BLaER1 (cell line): Measurements from ENCODE around the gene NPIPB8.
"Not testable (repeated sequence)": the region's sequence is repeated elsewhere in the genome, so short reads cannot be mapped to it uniquely, and the experiment has no call there.

ENCODE experiments used
- H3K27ac ChIP-seq: shearing (Covaris generic); formaldehyde crosslinking; 2 replicates; pipeline ENCODE4 v1.8.1; 2022
- H3K27me3 ChIP-seq: shearing (Covaris generic); formaldehyde crosslinking; 2 replicates; pipeline ENCODE4 v1.8.1; 2022
- H3K36me3 ChIP-seq: shearing (Covaris generic); formaldehyde crosslinking; 2 replicates; pipeline ENCODE4 v1.8.1; 2022
- H3K4me1 ChIP-seq: shearing (Covaris generic); formaldehyde crosslinking; 2 replicates; pipeline ENCODE4 v1.8.1; 2022
- H3K4me2 ChIP-seq: shearing (Covaris generic); formaldehyde crosslinking; 2 replicates; pipeline ENCODE4 v1.8.1; 2022
- H3K4me3 ChIP-seq: shearing (Covaris generic); formaldehyde crosslinking; 2 replicates; pipeline ENCODE4 v1.8.1; 2022
- H3K9ac ChIP-seq: shearing (Covaris generic); formaldehyde crosslinking; 2 replicates; pipeline ENCODE4 v1.8.1; 2022
- H3K9me3 ChIP-seq: shearing (Covaris generic); formaldehyde crosslinking; 2 replicates; pipeline ENCODE4 v1.8.1; 2022
- H4K20me1 ChIP-seq: shearing (Covaris generic); formaldehyde crosslinking; 2 replicates; pipeline ENCODE4 v1.8.1; 2022

NPIPB8 gene

DNA sequence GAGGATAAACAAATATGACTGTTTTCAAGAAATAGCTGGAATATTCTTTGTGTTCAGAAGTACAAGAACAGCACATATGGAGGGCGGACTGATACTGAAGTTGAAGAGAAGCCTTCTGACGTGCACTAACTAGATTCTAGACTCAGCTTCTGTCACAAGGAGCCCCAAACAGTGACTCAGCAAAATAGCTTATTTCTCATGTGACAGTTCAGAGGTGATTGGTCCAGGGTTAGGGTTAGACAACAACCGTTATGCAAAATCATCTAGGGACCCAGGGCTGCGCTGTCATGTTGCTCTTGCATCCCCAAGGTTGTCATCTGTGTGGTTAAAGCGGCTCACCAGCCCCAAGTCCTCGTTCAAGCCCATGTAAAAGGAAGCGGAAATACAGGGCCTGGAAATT lies 29.6 kb downstream of the NPIPB8 start:
- not testable (repeated sequence) for H3K9ac ChIP-seq, H3K27me3 ChIP-seq, H3K9me3 ChIP-seq, H3K27ac ChIP-seq, H3K36me3 ChIP-seq, H3K4me1 ChIP-seq, H3K4me3 ChIP-seq, H3K4me2 ChIP-seq, H4K20me1 ChIP-seq

DNA sequence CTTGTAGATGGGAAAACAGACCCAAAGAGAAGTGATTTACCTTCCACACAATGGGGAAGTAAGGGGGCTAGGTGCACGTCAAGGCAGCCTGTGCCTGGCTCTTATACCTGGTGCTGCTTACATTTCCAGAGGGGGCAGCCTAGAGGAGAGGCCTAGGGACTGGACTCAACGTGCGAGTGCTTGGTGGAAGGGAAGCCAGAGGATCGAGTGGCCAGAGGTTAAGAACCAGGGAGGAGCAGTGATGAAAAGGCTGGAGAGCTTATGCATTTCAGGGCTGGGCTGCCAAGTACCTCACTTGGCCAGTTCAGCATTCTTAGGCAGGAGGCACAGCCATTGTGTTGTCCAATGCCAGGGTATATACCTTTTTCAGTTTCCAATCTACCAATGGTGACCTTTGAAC lies 30.3 kb downstream of the NPIPB8 start:
- H3K27ac ChIP-seq, H3K9ac ChIP-seq, H3K36me3 ChIP-seq, H3K4me1 ChIP-seq, H3K9me3 ChIP-seq, H3K27me3 ChIP-seq, H3K4me3 ChIP-seq, H4K20me1 ChIP-seq, H3K4me2 ChIP-seq: not testable (repeated sequence)

DNA sequence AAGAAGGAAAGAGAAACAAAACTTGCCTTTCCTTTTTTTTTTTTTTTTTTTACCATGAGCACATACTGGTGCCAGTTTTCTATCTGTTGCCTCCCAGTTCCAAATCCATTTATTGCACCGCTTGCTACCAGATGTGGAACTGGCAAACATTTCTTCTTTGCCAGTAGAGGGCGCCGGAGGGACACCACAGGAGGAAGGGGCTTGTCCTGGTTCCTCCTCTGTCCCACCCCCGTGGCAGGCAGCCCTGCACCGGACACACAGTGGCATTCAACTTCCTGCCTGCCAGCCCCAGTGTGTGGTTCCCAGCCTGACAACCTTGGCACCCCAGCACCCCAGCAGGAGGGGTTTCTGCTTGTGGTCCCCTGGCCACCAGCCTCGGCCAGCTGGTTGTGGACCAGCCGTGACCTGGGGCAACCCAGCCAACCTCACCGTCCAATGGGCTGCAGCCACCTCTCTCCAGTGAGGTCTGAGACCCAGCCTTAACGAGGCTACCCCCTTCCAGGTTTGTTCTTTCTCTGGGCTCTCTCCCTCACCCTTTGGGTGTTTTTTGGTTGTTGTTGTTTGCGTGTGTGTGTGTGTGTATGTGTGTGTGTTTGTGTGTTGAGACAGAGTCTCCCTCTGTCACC lies 50.6 kb downstream of the NPIPB8 start:
- H3K4me2 ChIP-seq: 0 out of 2 replicates have a peak overlapping the region, but pooled peaks have one; percentile 28
- not testable (repeated sequence) for H3K4me3 ChIP-seq, H3K9me3 ChIP-seq, H3K4me1 ChIP-seq, H3K27me3 ChIP-seq, H3K27ac ChIP-seq, H3K36me3 ChIP-seq, H4K20me1 ChIP-seq, H3K9ac ChIP-seq

DNA sequence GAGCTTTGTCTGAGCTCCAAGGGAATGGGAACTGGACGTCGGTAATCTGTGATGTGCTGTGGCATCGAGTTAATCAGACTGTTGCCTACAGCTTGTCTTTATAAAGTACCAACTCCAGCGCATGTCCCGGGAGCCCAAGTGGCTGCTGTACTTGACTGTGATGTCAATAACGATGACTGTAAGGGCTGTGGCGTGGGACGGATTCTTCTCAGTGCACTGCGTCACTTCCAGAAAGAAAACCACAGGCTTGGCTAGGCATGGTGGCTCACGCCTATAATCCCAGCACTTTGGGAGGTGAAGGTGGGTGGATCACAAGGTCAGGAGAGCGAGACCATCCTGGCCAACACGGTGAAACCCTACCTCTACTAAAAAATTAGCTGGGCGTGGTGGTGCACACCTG lies 51.6 kb downstream of the NPIPB8 start:
- H3K4me2 ChIP-seq, H3K9me3 ChIP-seq, H3K27ac ChIP-seq, H3K9ac ChIP-seq, H3K36me3 ChIP-seq, H3K27me3 ChIP-seq, H3K4me1 ChIP-seq, H4K20me1 ChIP-seq, H3K4me3 ChIP-seq: not testable (repeated sequence)

DNA sequence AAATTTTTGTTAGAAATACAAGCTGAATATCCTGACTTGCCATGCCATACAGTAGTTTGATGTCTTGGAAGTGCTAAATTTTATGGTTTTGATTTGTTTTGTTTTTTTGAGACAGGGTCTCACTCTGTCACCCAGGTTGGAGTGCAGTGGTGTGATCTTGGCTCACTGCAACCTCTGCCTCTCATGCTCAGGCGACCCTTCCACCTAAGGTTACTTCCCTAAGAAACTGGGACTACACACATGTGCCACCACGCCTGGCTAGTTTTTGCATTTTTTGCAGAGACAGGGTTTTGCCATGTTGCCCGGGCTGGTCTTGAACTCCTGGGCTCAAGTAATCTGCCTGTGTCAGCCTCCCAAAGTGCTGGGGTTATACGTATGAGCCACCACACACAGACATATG lies 53.9 kb downstream of the NPIPB8 start:
- not testable (repeated sequence) for H3K9me3 ChIP-seq, H3K4me2 ChIP-seq, H3K9ac ChIP-seq, H3K4me3 ChIP-seq, H4K20me1 ChIP-seq, H3K27ac ChIP-seq, H3K36me3 ChIP-seq, H3K27me3 ChIP-seq, H3K4me1 ChIP-seq

DNA sequence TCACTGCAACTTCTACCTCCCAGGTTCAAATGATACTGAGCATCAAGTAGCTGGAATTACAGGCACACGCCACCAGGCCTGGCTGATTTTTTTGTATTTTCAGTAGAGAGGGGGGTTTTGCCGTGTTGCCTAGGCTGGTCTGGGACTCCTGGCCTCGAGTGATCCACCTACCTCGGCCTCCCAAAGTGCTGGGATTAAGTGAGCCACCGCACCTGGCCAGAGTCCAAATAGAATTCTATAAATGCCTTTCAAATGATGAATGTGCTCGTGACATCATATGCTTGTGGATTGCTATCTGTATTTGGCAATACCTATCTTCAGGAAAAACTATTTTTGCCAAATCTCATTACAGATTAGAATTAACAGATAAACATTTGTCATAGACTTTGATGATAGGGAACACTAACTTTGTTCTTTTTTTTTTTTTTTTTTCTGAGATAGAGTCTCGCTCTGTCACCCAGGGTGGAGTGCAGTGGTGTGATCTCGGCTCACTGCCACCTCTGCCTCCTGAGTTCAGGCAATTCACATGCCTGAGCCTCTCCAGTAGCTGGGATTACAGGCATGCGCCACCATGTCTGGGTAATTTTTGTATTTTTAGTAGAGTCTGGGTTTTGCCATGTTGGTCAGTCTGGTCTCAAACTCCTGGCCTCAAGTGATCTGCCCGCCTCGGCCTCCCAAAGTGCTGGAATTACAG lies 55.5 kb downstream of the NPIPB8 start:
- not testable (repeated sequence) for H3K27me3 ChIP-seq, H3K9me3 ChIP-seq, H3K9ac ChIP-seq, H4K20me1 ChIP-seq, H3K4me1 ChIP-seq, H3K36me3 ChIP-seq, H3K27ac ChIP-seq, H3K4me3 ChIP-seq, H3K4me2 ChIP-seq

DNA sequence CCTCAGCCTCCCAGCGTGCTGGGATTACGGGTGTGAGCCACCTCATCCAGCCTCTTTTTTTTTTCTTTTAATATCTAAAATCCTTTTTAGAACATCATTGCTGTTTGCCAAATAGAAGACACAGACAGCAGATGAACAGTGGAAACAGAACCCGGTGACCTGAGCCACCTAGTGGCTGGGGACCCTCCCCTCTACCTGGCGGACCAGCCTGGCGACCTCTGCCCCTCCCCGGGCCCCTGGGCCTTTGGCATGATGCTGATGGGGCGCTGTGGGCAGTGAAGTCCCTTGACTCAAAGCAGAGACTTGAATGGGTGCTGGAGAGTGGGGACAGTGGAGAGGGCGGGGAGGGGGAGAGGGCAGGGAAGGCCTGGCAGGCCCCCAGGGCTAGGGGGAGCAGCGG lies 61.9 kb downstream of the NPIPB8 start:
- not testable (repeated sequence) for H3K9me3 ChIP-seq, H3K4me3 ChIP-seq, H3K9ac ChIP-seq, H3K4me1 ChIP-seq, H3K36me3 ChIP-seq, H3K27me3 ChIP-seq, H3K27ac ChIP-seq, H3K4me2 ChIP-seq, H4K20me1 ChIP-seq

DNA sequence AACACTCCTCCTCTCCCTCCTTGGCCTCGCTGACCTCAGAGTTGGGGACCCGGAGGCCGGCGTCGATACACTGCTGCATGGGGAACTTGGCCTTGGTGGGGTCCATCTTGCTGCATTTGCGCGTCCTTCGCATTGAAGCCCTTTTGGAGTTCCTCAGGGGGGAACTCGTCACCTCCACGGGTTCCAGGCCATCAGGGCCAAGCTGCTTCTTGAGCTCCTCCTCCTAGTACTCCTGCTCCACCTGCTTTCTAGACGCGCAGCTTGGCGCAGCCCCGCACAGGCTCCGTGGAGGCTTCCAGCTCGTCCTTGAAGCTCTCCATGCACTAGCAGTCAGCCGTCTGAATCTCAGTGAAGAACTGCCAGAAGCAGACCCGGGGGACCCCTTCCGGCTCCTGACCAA lies 62.5 kb downstream of the NPIPB8 start:
- not testable (repeated sequence) for H3K9me3 ChIP-seq, H3K36me3 ChIP-seq, H4K20me1 ChIP-seq, H3K4me1 ChIP-seq, H3K4me3 ChIP-seq, H3K27me3 ChIP-seq
- Histone ChIP-seq H3K27ac (peak overlapping the region; percentile 56; the same call in 1 of the 2 replicates), H3K9ac (0 out of 2 replicates have a peak overlapping the region, but pooled peaks have one; percentile 20), H3K4me2 (peak overlapping the region; percentile 66)

DNA sequence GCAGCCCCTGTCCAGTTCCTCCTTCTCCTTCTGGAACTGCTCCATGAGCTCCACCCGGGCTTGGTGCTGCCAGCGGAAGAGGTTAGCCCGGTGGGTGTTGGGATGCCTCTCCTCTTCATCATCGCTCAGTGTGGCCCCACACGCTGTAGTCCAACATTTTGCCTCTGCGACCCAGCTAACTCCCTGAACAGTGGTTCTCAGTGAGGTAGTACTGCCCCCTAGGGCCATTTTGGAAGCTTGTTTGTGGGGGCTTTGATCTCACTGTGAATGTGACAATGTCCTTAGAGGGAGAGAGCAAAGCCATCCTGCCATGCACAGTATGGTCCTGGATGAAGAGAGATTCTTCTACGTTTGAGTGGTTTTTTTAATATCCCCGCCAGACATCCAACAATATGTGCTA lies 63.5 kb downstream of the NPIPB8 start:
- H3K27me3 ChIP-seq, H4K20me1 ChIP-seq, H3K27ac ChIP-seq, H3K9me3 ChIP-seq, H3K4me3 ChIP-seq, H3K9ac ChIP-seq, H3K4me2 ChIP-seq, H3K4me1 ChIP-seq, H3K36me3 ChIP-seq: not testable (repeated sequence)

DNA sequence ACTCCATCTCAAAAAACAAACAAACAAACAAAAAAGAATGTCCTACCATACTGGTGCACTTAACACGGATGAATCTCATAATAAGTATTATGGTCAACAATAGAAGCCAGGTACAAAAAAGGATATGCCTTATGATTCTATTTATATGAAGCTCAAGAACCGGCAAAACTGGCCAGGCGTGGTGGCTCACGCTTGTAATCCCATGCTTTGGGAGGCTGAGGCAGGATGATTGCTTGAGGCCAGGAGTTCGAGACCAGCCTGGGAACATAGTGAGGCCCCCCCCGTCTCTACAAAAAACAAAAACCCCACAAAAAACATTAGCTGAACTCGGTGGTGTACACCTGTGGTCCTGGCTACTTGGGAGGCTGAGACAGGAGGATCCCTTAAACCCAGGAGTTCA lies 66.4 kb downstream of the NPIPB8 start:
- not testable (repeated sequence) for H3K36me3 ChIP-seq, H3K9ac ChIP-seq, H3K9me3 ChIP-seq, H3K4me2 ChIP-seq, H3K4me1 ChIP-seq, H4K20me1 ChIP-seq, H3K27me3 ChIP-seq, H3K4me3 ChIP-seq, H3K27ac ChIP-seq
